ENCODE measurements around the gene ARHGEF38.

Gene ARHGEF38

GRCh38 chr4:105586638-105587328 lies 34.4 kb downstream of the ARHGEF38 start:
- H3K4me3 ChIP-seq (ENCODE audit: low read length), result no peak overlapping the region
- TF ChIP-seq ZNF274 (IDR thresholded peaks at IDR 0.05; ENCODE audit: low read depth, low read length), result no peak

GRCh38 chr4:105587841-105588240 lies 35.4 kb downstream of the ARHGEF38 start:
- no peak overlapping the region for H3K4me3 ChIP-seq (ENCODE audit: low read length)
- TF ChIP-seq ZNF274 (IDR thresholded peaks at IDR 0.05; ENCODE audit: low read depth, low read length), result no peak

- H3K4me3 ChIP-seq (ENCODE audit: low read length), result no peak overlapping the region
- no peak for TF ChIP-seq ZNF274 (IDR thresholded peaks at IDR 0.05; ENCODE audit: low read depth, low read length)
Observed at GRCh38 chr4:105588252-105588651, 35.8 kb downstream of the ARHGEF38 start.

- H3K4me3 ChIP-seq (ENCODE audit: low read length), result no peak overlapping the region
- no peak for TF ChIP-seq ZNF274 (IDR thresholded peaks at IDR 0.05; ENCODE audit: low read depth, low read length)
Observed at GRCh38 chr4:105591573-105591972, 39.2 kb downstream of the ARHGEF38 start.

- no peak overlapping the region for H3K4me3 ChIP-seq (ENCODE audit: low read length)
- TF ChIP-seq ZNF274 (IDR thresholded peaks at IDR 0.05; ENCODE audit: low read depth, low read length), result no peak
Observed at GRCh38 chr4:105594099-105595010, 41.9 kb downstream of the ARHGEF38 start.

- no peak for TF ChIP-seq ZNF274 (IDR thresholded peaks at IDR 0.05; ENCODE audit: low read depth, low read length)
- no peak overlapping the region for H3K4me3 ChIP-seq (ENCODE audit: low read length)
Observed at GRCh38 chr4:105596684-105597083, 44.3 kb downstream of the ARHGEF38 start.

- no peak for TF ChIP-seq ZNF274 (IDR thresholded peaks at IDR 0.05; ENCODE audit: low read depth, low read length)
- no peak overlapping the region for H3K4me3 ChIP-seq (ENCODE audit: low read length)
Observed at GRCh38 chr4:105598052-105598451, 45.6 kb downstream of the ARHGEF38 start.

GRCh38 chr4:105598787-105599186 lies 46.4 kb downstream of the ARHGEF38 start:
- TF ChIP-seq ZNF274 (IDR thresholded peaks at IDR 0.05; ENCODE audit: low read depth, low read length), result no peak
- no peak overlapping the region for H3K4me3 ChIP-seq (ENCODE audit: low read length)

GRCh38 chr4:105599482-105599881 lies 47.1 kb downstream of the ARHGEF38 start:
- no peak for TF ChIP-seq ZNF274 (IDR thresholded peaks at IDR 0.05; ENCODE audit: low read depth, low read length)

GRCh38 chr4:105599932-105600655 lies 47.7 kb downstream of the ARHGEF38 start:
- H3K4me3 ChIP-seq (ENCODE audit: low read length), result no peak overlapping the region
- no peak for TF ChIP-seq ZNF274 (IDR thresholded peaks at IDR 0.05; ENCODE audit: low read depth, low read length)

More at GRCh38 chr4:105599482-105599881, 47.1 kb downstream of the ARHGEF38 start:
- H3K4me3 ChIP-seq (ENCODE audit: low read length), result no peak overlapping the region

- TF ChIP-seq ZNF274 (IDR thresholded peaks at IDR 0.05; ENCODE audit: low read depth, low read length), result no peak
Observed at GRCh38 chr4:105600951-105601350, 48.5 kb downstream of the ARHGEF38 start.

GRCh38 chr4:105601406-105601805 lies 49.0 kb downstream of the ARHGEF38 start:
- TF ChIP-seq ZNF274 (IDR thresholded peaks at IDR 0.05; ENCODE audit: low read depth, low read length), result no peak
- H3K4me3 ChIP-seq (ENCODE audit: low read length), result no peak overlapping the region

More at GRCh38 chr4:105600951-105601350, 48.5 kb downstream of the ARHGEF38 start:
- no peak overlapping the region for H3K4me3 ChIP-seq (ENCODE audit: low read length)

GRCh38 chr4:105603158-105603557 lies 50.7 kb downstream of the ARHGEF38 start:
- TF ChIP-seq ZNF274 (IDR thresholded peaks at IDR 0.05; ENCODE audit: low read depth, low read length), result no peak
- H3K4me3 ChIP-seq (ENCODE audit: low read length), result no peak overlapping the region

GRCh38 chr4:105605493-105605892 lies 53.1 kb downstream of the ARHGEF38 start:
- TF ChIP-seq ZNF274 (IDR thresholded peaks at IDR 0.05; ENCODE audit: low read depth, low read length), result no peak
- no peak overlapping the region for H3K4me3 ChIP-seq (ENCODE audit: low read length)
